Trophoblast cell (in vitro differentiated cells and primary cell): ENCODE measurements around the gene CDKL4.

Experiments used
- DNase-seq, 2 donors: peaks; one replicate each; pipeline ENCODE4 v3.0.0-alpha.2; 2016
- H2AFZ ChIP-seq: 2 replicates; pipeline ENCODE4 v1.6.1; 2013; ENCODE audit warnings: low read length, moderate library complexity, mild to moderate bottlenecking; ENCODE audit not compliant: insufficient read depth, poor library complexity
- H2AK5ac ChIP-seq: 2 replicates; pipeline ENCODE4 v1.6.1; 2013; ENCODE audit warnings: mild to moderate bottlenecking, low read length
- H2BK120ac ChIP-seq: 2 replicates; pipeline ENCODE4 v1.6.1; 2013; ENCODE audit warnings: low read length, mild to moderate bottlenecking, moderate library complexity; ENCODE audit not compliant: insufficient read depth, poor library complexity
- H2BK12ac ChIP-seq: 2 replicates; pipeline ENCODE4 v1.6.1; 2013; ENCODE audit warnings: mild to moderate bottlenecking, low read length, moderate library complexity
- H2BK5ac ChIP-seq: 2 replicates; pipeline ENCODE4 v1.6.1; 2013; ENCODE audit warnings: low read length, low read depth, moderate library complexity, mild to moderate bottlenecking; ENCODE audit not compliant: poor library complexity
- H3K14ac ChIP-seq: 2 replicates; pipeline ENCODE4 v1.6.1; 2013; ENCODE audit warnings: mild to moderate bottlenecking, low read length
- H3K18ac ChIP-seq: 2 replicates; pipeline ENCODE4 v1.6.1; 2013; ENCODE audit warnings: mild to moderate bottlenecking, low read length
- H3K23ac ChIP-seq: 2 replicates; pipeline ENCODE4 v1.6.1; 2013; ENCODE audit warnings: low read length
- H3K27ac ChIP-seq: 2 replicates; pipeline ENCODE4 v1.5.1; 2013; ENCODE audit warnings: low read depth, mild to moderate bottlenecking, inconsistent platforms, low read length, moderate library complexity
- H3K27me3 ChIP-seq: 2 replicates; pipeline ENCODE4 v1.6.1; 2013; ENCODE audit warnings: inconsistent platforms, mild to moderate bottlenecking, low read length, moderate library complexity; ENCODE audit not compliant: insufficient read depth
- H3K36me3 ChIP-seq, 2 experiments: 1 replicate in 1 of 2; 2 replicates in 1 of 2; pipeline ENCODE4 v1.6.1; 2013; ENCODE audit warnings: low read length in 2 of 2, mild to moderate bottlenecking in 2 of 2, moderate library complexity in 1 of 2; ENCODE audit not compliant: insufficient read depth in 2 of 2, control insufficient read depth in 1 of 2
- H3K4ac ChIP-seq: 2 replicates; pipeline ENCODE4 v1.6.1; 2013; ENCODE audit warnings: low read depth, mild to moderate bottlenecking, low read length, moderate library complexity
- H3K4me1 ChIP-seq, 2 experiments: 1 replicate in 1 of 2; 2 replicates in 1 of 2; pipeline ENCODE4 v1.6.1; 2013; ENCODE audit warnings: low read length in 2 of 2, mild to moderate bottlenecking in 2 of 2, moderate library complexity in 1 of 2; ENCODE audit not compliant: insufficient read depth in 2 of 2, control insufficient read depth in 1 of 2
- H3K4me2 ChIP-seq: 2 replicates; pipeline ENCODE4 v1.6.1; 2013; ENCODE audit warnings: inconsistent platforms, mild to moderate bottlenecking, low read length, moderate library complexity
- H3K4me3 ChIP-seq: 2 replicates; pipeline ENCODE4 v1.5.1; 2013; ENCODE audit warnings: mild to moderate bottlenecking, low read depth, low read length, inconsistent platforms
- H3K79me1 ChIP-seq: one replicate; pipeline ENCODE4 v1.6.1; 2013; ENCODE audit warnings: low read length
- H3K79me2 ChIP-seq: 2 replicates; pipeline ENCODE4 v1.6.1; 2013; ENCODE audit warnings: low read length, mild to moderate bottlenecking; ENCODE audit not compliant: control insufficient read depth, insufficient read depth, poor library complexity
- H3K9ac ChIP-seq: 2 replicates; pipeline ENCODE4 v1.6.1; 2013; ENCODE audit warnings: mild to moderate bottlenecking, low read length
- H3K9me3 ChIP-seq: 2 replicates; pipeline ENCODE4 v1.6.1; 2013; ENCODE audit warnings: low read depth, mild to moderate bottlenecking, control low read depth, inconsistent platforms, low read length; ENCODE audit not compliant: insufficient read depth
- H4K12ac ChIP-seq: 2 replicates; pipeline ENCODE4 v1.6.1; 2013; ENCODE audit warnings: low read depth, mild to moderate bottlenecking, low read length, moderate library complexity
- H4K8ac ChIP-seq: 2 replicates; pipeline ENCODE4 v1.6.1; 2013; ENCODE audit warnings: low read depth, mild to moderate bottlenecking, low read length, moderate library complexity
- H4K91ac ChIP-seq: one replicate; pipeline ENCODE4 v1.6.1; 2013; ENCODE audit warnings: low read depth, mild to moderate bottlenecking, low read length, moderate library complexity
- WGBS: extraction: QIAGEN DNeasy Blood & Tissue Kit; methylation state at CpG from one replicate; pipeline ENCODE4 v1.1.7; 2013; ENCODE audit warnings: missing lambda C conversion rate; ENCODE audit not compliant: insufficient read length, insufficient coverage; ENCODE audit errors: extremely low coverage; 5-methylcytosine and 5-hydroxymethylcytosine counted together

The CDKL4 gene

GRCh38 chr2:39266139-39266805 is 22.5 kb upstream of the CDKL4 start:
- Histone ChIP-seq H3K4ac (no peak overlapping the region), H3K18ac (no peak overlapping the region), H4K12ac (no peak overlapping the region), H4K8ac (no peak overlapping the region), H3K4me3 (no peak overlapping the region), H2BK12ac (no peak overlapping the region), H2BK120ac (no peak overlapping the region), H3K9me3 (no peaks in the 10 kb centered on the region), H3K27ac (no peak overlapping the region), H3K36me3 (peaks cover 3 to 8% of the 10 kb centered on the region in 2 experiments), H3K79me2 (no peaks in the 10 kb centered on the region), H3K4me1 (no peaks in the 10 kb centered on the region), H3K79me1 (no peaks in the 10 kb centered on the region), H4K91ac (no peak overlapping the region), H2AFZ (no peak overlapping the region), H2BK5ac (no peak overlapping the region), H3K4me2 (no peak overlapping the region), H3K14ac (no peak overlapping the region), H2AK5ac (no peak overlapping the region), H3K9ac (no peak overlapping the region), H3K23ac (no peak overlapping the region), H3K27me3 (no peaks in the 10 kb centered on the region)
- no peak for DNase-seq
- WGBS: no CpG with 5 or more reads among the region's 3 CpGs

- no peak overlapping the region for H2AK5ac ChIP-seq
- H4K8ac ChIP-seq: no peak overlapping the region
- no peak overlapping the region for H2BK5ac ChIP-seq
- no peak overlapping the region for H3K4me3 ChIP-seq
- no peak overlapping the region for H2BK12ac ChIP-seq
- no peak overlapping the region for H3K23ac ChIP-seq
- no peak for DNase-seq
- no peaks in the 10 kb centered on the region for H3K27me3 ChIP-seq
- H3K79me1 ChIP-seq: no peaks in the 10 kb centered on the region
- H2BK120ac ChIP-seq: no peak overlapping the region
- H4K91ac ChIP-seq: no peak overlapping the region
- H4K12ac ChIP-seq: no peak overlapping the region
- H3K9me3 ChIP-seq: no peaks in the 10 kb centered on the region
- H3K4ac ChIP-seq: no peak overlapping the region
- H3K27ac ChIP-seq: no peak overlapping the region
- H3K4me1 ChIP-seq: no peaks in the 10 kb centered on the region
- peaks cover 5 to 11% of the 10 kb centered on the region in 2 experiments for H3K36me3 ChIP-seq
- no peak overlapping the region for H2AFZ ChIP-seq
- no CpG with 5 or more reads among the region's 2 CpGs for WGBS
- H3K14ac ChIP-seq: no peak overlapping the region
- no peaks in the 10 kb centered on the region for H3K79me2 ChIP-seq
- no peak overlapping the region for H3K9ac ChIP-seq
- H3K4me2 ChIP-seq: no peak overlapping the region
- no peak overlapping the region for H3K18ac ChIP-seq
These were observed 21.5 kb upstream of the CDKL4 start for GRCh38 chr2:39265315-39265714.

GRCh38 chr2:39264733-39265132 is 21.0 kb upstream of the CDKL4 start:
- Histone ChIP-seq H2BK12ac (no peak overlapping the region), H4K8ac (no peak overlapping the region), H2BK5ac (no peak overlapping the region), H3K9me3 (no peaks in the 10 kb centered on the region), H2AK5ac (no peak overlapping the region), H3K79me2 (no peaks in the 10 kb centered on the region), H3K23ac (no peak overlapping the region), H2BK120ac (no peak overlapping the region), H3K27ac (no peak overlapping the region), H3K9ac (no peak overlapping the region), H3K14ac (no peak overlapping the region), H3K4me1 (no peaks in the 10 kb centered on the region), H3K18ac (no peak overlapping the region), H3K36me3 (peaks cover 9 to 15% of the 10 kb centered on the region in 2 experiments), H2AFZ (no peak overlapping the region), H4K12ac (no peak overlapping the region), H3K4me3 (no peak overlapping the region), H3K4me2 (no peak overlapping the region), H4K91ac (no peak overlapping the region), H3K4ac (no peak overlapping the region), H3K79me1 (no peaks in the 10 kb centered on the region), H3K27me3 (no peaks in the 10 kb centered on the region)
- no peak for DNase-seq
- no CpG with 5 or more reads among the region's 1 CpG for WGBS

GRCh38 chr2:39260087-39260486 is 16.3 kb upstream of the CDKL4 start:
- no peak overlapping the region for H3K14ac ChIP-seq
- no CpG with 5 or more reads among the region's 4 CpGs for WGBS
- H4K12ac ChIP-seq: no peak overlapping the region
- H4K91ac ChIP-seq: no peak overlapping the region
- H3K36me3 ChIP-seq: peaks cover 16 to 20% of the 10 kb centered on the region in 2 experiments
- DNase-seq: no peak
- no peak overlapping the region for H3K23ac ChIP-seq
- H4K8ac ChIP-seq: no peak overlapping the region
- H2BK120ac ChIP-seq: no peak overlapping the region
- H3K4ac ChIP-seq: no peak overlapping the region
- H3K4me1 ChIP-seq: no peaks in the 10 kb centered on the region
- H3K4me2 ChIP-seq: no peak overlapping the region
- no peaks in the 10 kb centered on the region for H3K27me3 ChIP-seq
- no peaks in the 10 kb centered on the region for H3K9me3 ChIP-seq
- no peak overlapping the region for H2AFZ ChIP-seq
- H2BK5ac ChIP-seq: no peak overlapping the region
- no peak overlapping the region for H3K4me3 ChIP-seq
- H2BK12ac ChIP-seq: no peak overlapping the region
- H3K18ac ChIP-seq: no peak overlapping the region
- no peak overlapping the region for H3K9ac ChIP-seq
- H3K27ac ChIP-seq: no peak overlapping the region
- no peak overlapping the region for H2AK5ac ChIP-seq
- H3K79me2 ChIP-seq: no peaks in the 10 kb centered on the region
- H3K79me1 ChIP-seq: no peaks in the 10 kb centered on the region
